SK-N-SH (cell line): ENCODE results near the gene NUPR2. TPM values are rescaled to one million over a fixed set of nuclear protein-coding genes. Genes with fewer than 3 reads are reported as not detected.

Experiments
- CTCF ChIA-PET: fragments of 300-600, 350-600 bp; formaldehyde crosslinking; extraction: SDS; loops from one replicate; lab custom pipeline; 2021; lab: Yijun Ruan, JAX
- POLR2A ChIA-PET: fragments of 350-600 bp; sonication (Branson Sonifier 250); formaldehyde crosslinking; extraction: SDS; loops from one replicate; lab custom pipeline; 2020; ENCODE audit warnings: antibody characterized with exemption, inconsistent platforms; lab: Yijun Ruan, JAX
- DNase-seq: peaks from one replicate; pipeline ENCODE4 v3.0.0; 2012
- H2AFZ ChIP-seq: fragments of 200-600 bp; sonication (generic); 2 replicates; pipeline ENCODE4 v1.8.1; 2016; ENCODE audit warnings: antibody characterized with exemption, mild to moderate bottlenecking, low read depth
- H3F3A ChIP-seq: fragments of 200-600 bp; sonication (generic); replicated peaks from 2 replicates; pipeline ENCODE3; 2016; ENCODE audit warnings: antibody characterized with exemption, mild to moderate bottlenecking; ENCODE audit not compliant: insufficient read depth
- H3K27ac ChIP-seq, 2 experiments: fragments of 200-500 bp in 1 of 2; fragments of 200-600 bp in 1 of 2; sonication (Bioruptor generic) in 1 of 2; sonication (generic), shearing (Covaris generic) in 1 of 2; 2 replicates each; pipeline versions ENCODE4 v1.5.1 to v1.6.1; 2014 to 2016; ENCODE audit warnings: low read depth in 2 of 2, inconsistent platforms in 1 of 2, low read length in 1 of 2, mild to moderate bottlenecking in 1 of 2, mixed read lengths in 1 of 2
- H3K27me3 ChIP-seq: fragments of 200-600 bp; sonication (generic), shearing (Covaris generic); 2 replicates; pipeline ENCODE4 v1.6.1; 2016; ENCODE audit warnings: mixed run types; ENCODE audit not compliant: insufficient read depth
- H3K36me3 ChIP-seq, 2 experiments: fragments of 200-500 bp in 1 of 2; fragments of 200-600 bp in 1 of 2; sonication (Bioruptor generic) in 1 of 2; sonication (generic) in 1 of 2; replicated peaks in 1 of 2; 2 replicates each; pipeline versions ENCODE3 to v1.5.1; 2014 to 2016; ENCODE audit warnings: low read length in 1 of 2, mild to moderate bottlenecking in 1 of 2; ENCODE audit not compliant: insufficient read depth in 2 of 2, control insufficient read depth in 1 of 2
- H3K4me1 ChIP-seq, 2 experiments: fragments of 200-500 bp in 1 of 2; fragments of 200-600 bp in 1 of 2; sonication (Bioruptor generic) in 1 of 2; sonication (generic), shearing (Covaris generic) in 1 of 2; 2 replicates each; pipeline versions ENCODE4 v1.5.1 to v1.6.1; 2014 to 2016; ENCODE audit warnings: low read depth in 1 of 2, low read length in 1 of 2, mixed run types in 1 of 2; ENCODE audit not compliant: insufficient read depth in 2 of 2, control insufficient read depth in 1 of 2
- H3K4me2 ChIP-seq: fragments of 200-600 bp; sonication (generic), shearing (Covaris generic); 2 replicates; pipeline ENCODE4 v1.6.1; 2017; ENCODE audit warnings: mixed run types
- H3K4me3 ChIP-seq, 2 experiments: fragments of 200-500 bp in 1 of 2; fragments of 200-600 bp in 1 of 2; sonication (Bioruptor generic) in 1 of 2; sonication (generic), shearing (Covaris generic) in 1 of 2; 2 replicates each; pipeline versions ENCODE4 v1.5.1 to v1.8.1; 2014 to 2016; ENCODE audit warnings: low read depth in 2 of 2, inconsistent platforms in 1 of 2, low read length in 1 of 2, mild to moderate bottlenecking in 1 of 2, mixed read lengths in 1 of 2, moderate library complexity in 1 of 2
- H3K79me2 ChIP-seq: fragments of 200-600 bp; sonication (generic); 2 replicates; pipeline ENCODE4 v1.8.1; 2017; ENCODE audit warnings: mild to moderate bottlenecking; ENCODE audit not compliant: insufficient read depth
- H3K9ac ChIP-seq: fragments of 200-600 bp; sonication (generic); 2 replicates; pipeline ENCODE4 v1.6.1; 2017; ENCODE audit warnings: mixed run types
- H3K9me2 ChIP-seq: fragments of 200-600 bp; sonication (generic); 2 replicates; pipeline ENCODE4 v1.6.1; 2017; ENCODE audit warnings: mixed run types
- H3K9me3 ChIP-seq: fragments of 200-600 bp; sonication (generic); 2 replicates; pipeline ENCODE4 v1.6.1; 2017; ENCODE audit warnings: mixed run types, mild to moderate bottlenecking, moderate library complexity
- H4K20me1 ChIP-seq: fragments of 200-600 bp; sonication (generic); 2 replicates; pipeline ENCODE4 v1.6.1; 2017; ENCODE audit warnings: mild to moderate bottlenecking, mixed run types; ENCODE audit not compliant: insufficient read depth
- EP300 ChIP-seq, 2 experiments: IDR thresholded peaks; 2 replicates each; pipeline versions ENCODE4 v1.4.0 to v1.6.1; 2012; ENCODE audit warnings: borderline replicate concordance in 1 of 2, low read depth in 1 of 2, low read length in 1 of 2
- FOXM1 ChIP-seq: IDR thresholded peaks from 2 replicates; pipeline ENCODE4 v1.4.0; 2012; ENCODE audit warnings: low read depth, mild to moderate bottlenecking
- GATA2 ChIP-seq: sonication (generic); formaldehyde crosslinking; IDR thresholded peaks from 2 replicates; pipeline ENCODE4 v1.5.0; 2020; ENCODE audit warnings: mild to moderate bottlenecking, missing genetic modification reagents
- JUND ChIP-seq: IDR thresholded peaks from 2 replicates; pipeline ENCODE4 v1.4.0; 2012
- MXI1 ChIP-seq: IDR thresholded peaks from 2 replicates; pipeline ENCODE4 v1.6.1; 2012; ENCODE audit warnings: mild to moderate bottlenecking, low read depth, low read length, improper control_type of control experiment
- NRF1 ChIP-seq: IDR thresholded peaks from 2 replicates; pipeline ENCODE4 v1.6.1; 2012; ENCODE audit warnings: low read depth, mild to moderate bottlenecking, low read length
- PBX3 ChIP-seq: IDR thresholded peaks from 2 replicates; pipeline ENCODE4; 2012
- RFX5 ChIP-seq: IDR thresholded peaks from 2 replicates; pipeline ENCODE4 v1.6.1; 2012; ENCODE audit warnings: mild to moderate bottlenecking, improper control_type of control experiment, low read length
- RXRA ChIP-seq: IDR thresholded peaks from 2 replicates; pipeline ENCODE4 v1.4.0; 2012; ENCODE audit warnings: low read depth, mild to moderate bottlenecking, borderline replicate concordance
- SIN3A ChIP-seq: IDR thresholded peaks from 2 replicates; pipeline ENCODE4 v1.6.1; 2012; ENCODE audit warnings: low read depth, mild to moderate bottlenecking, low read length, moderate library complexity, borderline replicate concordance
- SMC3 ChIP-seq: IDR thresholded peaks from 2 replicates; pipeline ENCODE4 v1.6.1; 2012; ENCODE audit warnings: low read depth, low read length, improper control_type of control experiment
- TAF1 ChIP-seq: IDR thresholded peaks from 2 replicates; pipeline ENCODE4 v1.6.1; 2012; ENCODE audit warnings: low read depth, mild to moderate bottlenecking, low read length, moderate library complexity, borderline replicate concordance
- TCF12 ChIP-seq: IDR thresholded peaks from 2 replicates; pipeline ENCODE4 v1.4.0; 2012
- TEAD4 ChIP-seq: IDR thresholded peaks from 2 replicates; pipeline ENCODE4 v1.4.0; 2012; ENCODE audit warnings: mild to moderate bottlenecking, borderline replicate concordance; ENCODE audit not compliant: insufficient read depth
- WGBS: methylation state at CpG from one replicate; pipeline ENCODE4 v1.1.6; 2017; ENCODE audit warnings: low lambda C conversion rate; 5-methylcytosine and 5-hydroxymethylcytosine counted together
- polyA plus RNA-seq, 3 experiments: library from polyadenylated mRNA; depleted of rRNA; stranded (reverse); fragments of >200 nt; gene quantifications; 2 replicates each; pipeline ENCODE4 v1.2.3, GENCODE V29; 2012
- TF ChIP-seq, protein P1 (sequence below): fragments of 150-350 bp; IDR thresholded peaks from 2 replicates; pipeline ENCODE4 v1.6.1; 2016; ENCODE audit warnings: mild to moderate bottlenecking, low read depth, low read length
- TF ChIP-seq, protein P2 (sequence below): IDR thresholded peaks from 2 replicates; pipeline ENCODE4 v1.4.0; 2012; ENCODE audit warnings: low read depth, borderline replicate concordance

The NUPR2 gene
- polyA plus RNA-seq, 1 of the 3 experiments (the other 2 are of a cell fraction): not detected

DNA sequence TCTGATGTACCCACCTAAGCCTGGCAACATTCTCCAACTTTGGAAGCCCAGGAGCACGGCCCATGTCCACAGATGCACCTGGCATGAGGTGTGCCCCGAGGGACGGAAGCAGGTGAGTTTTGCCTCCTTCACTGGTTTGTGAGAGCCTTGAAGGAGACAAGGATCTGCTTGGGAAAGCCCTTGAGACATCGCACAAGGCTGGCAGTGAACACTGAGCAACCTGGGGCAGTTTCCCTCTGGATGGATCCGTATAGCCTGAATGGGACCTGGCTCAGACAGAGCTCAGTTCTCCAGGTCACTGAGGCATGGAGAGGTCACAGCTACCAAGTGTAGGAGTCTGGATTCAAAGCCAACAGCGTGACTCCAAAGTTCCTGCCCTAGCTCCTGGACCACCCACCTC lies 8.8 kb upstream of the NUPR2 start:
- CTCF ChIA-PET: interaction anchor here (0.6 kb wide), 1 partner anchor 45 kb away, joined by 3 read pairs; no protein-coding TSS in a partner anchor
- TF ChIP-seq TCF12 (no peak), JUND (no peak), TAF1 (no peak), SMC3 (no peak), SIN3A (no peak), GATA2 (CRISPR knock-in tag) (no peak), TEAD4 (no peak), FOXM1 (no peak), NRF1 (no peak), RFX5 (no peak), PBX3 (no peak), EP300 (IDR thresholded peaks at IDR 0.05; ENCODE audit: borderline replicate concordance in 1 of 2, low read depth in 1 of 2, low read length in 1 of 2) (no peak), RXRA (no peak), MXI1 (no peak)
- TF ChIP-seq, protein P1, sequence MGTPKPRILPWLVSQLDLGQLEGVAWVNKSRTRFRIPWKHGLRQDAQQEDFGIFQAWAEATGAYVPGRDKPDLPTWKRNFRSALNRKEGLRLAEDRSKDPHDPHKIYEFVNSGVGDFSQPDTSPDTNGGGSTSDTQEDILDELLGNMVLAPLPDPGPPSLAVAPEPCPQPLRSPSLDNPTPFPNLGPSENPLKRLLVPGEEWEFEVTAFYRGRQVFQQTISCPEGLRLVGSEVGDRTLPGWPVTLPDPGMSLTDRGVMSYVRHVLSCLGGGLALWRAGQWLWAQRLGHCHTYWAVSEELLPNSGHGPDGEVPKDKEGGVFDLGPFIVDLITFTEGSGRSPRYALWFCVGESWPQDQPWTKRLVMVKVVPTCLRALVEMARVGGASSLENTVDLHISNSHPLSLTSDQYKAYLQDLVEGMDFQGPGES: no peak
- TF ChIP-seq, protein P2, sequence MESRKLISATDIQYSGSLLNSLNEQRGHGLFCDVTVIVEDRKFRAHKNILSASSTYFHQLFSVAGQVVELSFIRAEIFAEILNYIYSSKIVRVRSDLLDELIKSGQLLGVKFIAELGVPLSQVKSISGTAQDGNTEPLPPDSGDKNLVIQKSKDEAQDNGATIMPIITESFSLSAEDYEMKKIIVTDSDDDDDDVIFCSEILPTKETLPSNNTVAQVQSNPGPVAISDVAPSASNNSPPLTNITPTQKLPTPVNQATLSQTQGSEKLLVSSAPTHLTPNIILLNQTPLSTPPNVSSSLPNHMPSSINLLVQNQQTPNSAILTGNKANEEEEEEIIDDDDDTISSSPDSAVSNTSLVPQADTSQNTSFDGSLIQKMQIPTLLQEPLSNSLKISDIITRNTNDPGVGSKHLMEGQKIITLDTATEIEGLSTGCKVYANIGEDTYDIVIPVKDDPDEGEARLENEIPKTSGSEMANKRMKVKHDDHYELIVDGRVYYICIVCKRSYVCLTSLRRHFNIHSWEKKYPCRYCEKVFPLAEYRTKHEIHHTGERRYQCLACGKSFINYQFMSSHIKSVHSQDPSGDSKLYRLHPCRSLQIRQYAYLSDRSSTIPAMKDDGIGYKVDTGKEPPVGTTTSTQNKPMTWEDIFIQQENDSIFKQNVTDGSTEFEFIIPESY: no peak
- H3F3A ChIP-seq: no peaks in the 10 kb centered on the region

More for the DNA sequence above, 8.8 kb upstream of the NUPR2 start:
- Histone ChIP-seq H3K27me3 (no peaks in the 10 kb centered on the region), H3K9me2 (no peaks in the 10 kb centered on the region), H3K9me3 (no peaks in the 10 kb centered on the region), H3K4me2 (no peak overlapping the region), H3K9ac (no peak overlapping the region), H4K20me1 (no peaks in the 10 kb centered on the region), H3K79me2 (no peaks in the 10 kb centered on the region), H3K36me3 (no peaks in the 10 kb centered on the region), H2AFZ (no peak overlapping the region), H3K4me3 (no peak overlapping the region), H3K4me1 (no peaks in the 10 kb centered on the region), H3K27ac (no peak overlapping the region)
- 20% methylated on average over 6 of the region's 6 CpGs for WGBS
- POLR2A ChIA-PET: no interaction called here
- DNase-seq: no peak
